Astrocyte of the cerebellum (primary cell): ENCODE results near the gene CANT1.

ENCODE experiments used
- DNase-seq: peaks from one replicate; pipeline ENCODE4 v3.0.0-alpha.2; 2011; ENCODE audit warnings: low read depth
- H3K4me3 ChIP-seq: 2 replicates; pipeline ENCODE4 v1.5.1; 2011; ENCODE audit warnings: mild to moderate bottlenecking, low read depth, low read length, moderate library complexity
- CTCF ChIP-seq: IDR thresholded peaks from 2 replicates; pipeline ENCODE4 v1.5.1; 2012; ENCODE audit warnings: low read length, low read depth, moderate library complexity, mild to moderate bottlenecking; ENCODE audit errors: missing control alignments
- in situ Hi-C: cut with HindIII; loops from 2 replicates; pipeline ENCODE4 v1.10.0; 2017; ENCODE audit warnings: low sequenced_read_pairs

CANT1 gene

DNA sequence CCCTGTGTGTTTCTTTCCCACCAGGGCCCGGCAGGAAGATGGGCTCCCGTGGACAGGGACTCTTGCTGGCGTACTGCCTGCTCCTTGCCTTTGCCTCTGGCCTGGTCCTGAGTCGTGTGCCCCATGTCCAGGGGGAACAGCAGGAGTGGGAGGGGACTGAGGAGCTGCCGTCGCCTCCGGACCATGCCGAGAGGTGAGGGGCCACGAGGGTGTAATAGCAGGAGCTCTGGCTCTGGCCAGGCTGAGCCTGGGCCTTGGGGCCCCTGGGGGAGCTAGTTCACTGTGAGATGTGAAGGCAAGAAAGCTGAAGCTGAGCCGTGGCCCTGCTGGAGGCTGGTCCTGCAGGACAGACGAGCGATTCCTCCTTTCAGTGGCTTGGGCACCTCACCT is 34.4 kb upstream of the CANT1 start:
- no peak overlapping the region for H3K4me3 ChIP-seq
- no peak for TF ChIP-seq CTCF
- in situ Hi-C loops, result no loop called here
- DNase-seq, result no peak

- no peak overlapping the region for H3K4me3 ChIP-seq
- TF ChIP-seq CTCF, result no peak
- in situ Hi-C loops, result no loop called here
- no peak for DNase-seq
Measured at GRCh38 chr17:79043191-79043930, 33.8 kb upstream of the CANT1 start.

DNA sequence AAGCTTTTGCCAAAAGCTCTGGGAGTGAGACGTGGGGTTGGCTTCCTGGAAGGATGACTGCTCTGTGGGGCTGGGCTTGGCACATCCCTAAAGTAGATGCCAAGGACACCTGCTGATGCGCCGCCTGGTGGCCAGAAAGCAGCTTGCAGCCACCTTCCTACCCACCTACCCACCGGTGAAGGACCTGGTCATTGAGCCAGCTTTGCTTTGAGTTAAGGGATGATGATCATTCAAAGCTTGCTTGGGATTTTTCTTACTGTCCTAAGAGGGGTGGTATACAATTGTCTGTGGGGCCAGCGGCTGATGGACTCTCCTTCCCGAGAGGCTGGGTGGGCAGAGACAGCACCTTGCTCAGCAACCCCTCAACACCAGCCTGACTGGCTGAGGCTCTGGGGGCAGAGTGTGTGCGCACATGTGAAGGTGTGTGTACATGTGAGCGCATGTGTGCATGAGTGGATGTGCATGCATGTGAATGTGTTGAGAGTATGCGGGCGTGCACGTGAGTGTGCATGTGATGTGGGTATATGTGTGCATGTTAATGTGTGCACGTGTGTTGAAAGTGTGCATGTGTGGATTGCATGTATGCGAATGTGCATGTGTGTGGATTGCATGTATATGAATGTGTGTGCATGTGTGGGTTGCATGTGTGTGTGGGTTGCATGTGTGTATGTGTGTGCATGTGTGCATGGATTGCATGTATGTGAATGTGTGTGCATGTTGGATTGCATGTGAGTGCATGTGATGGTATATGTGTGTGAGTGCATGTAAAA is 33.0 kb upstream of the CANT1 start:
- in situ Hi-C loops, result no loop called here
- H3K4me3 ChIP-seq, result no peak overlapping the region
- no peak for DNase-seq
- peak; percentile 88 for TF ChIP-seq CTCF

- in situ Hi-C loops, result no loop called here
- no peak for DNase-seq
- H3K4me3 ChIP-seq, result no peak overlapping the region
- no peak for TF ChIP-seq CTCF
Measured at GRCh38 chr17:79041723-79042420, 32.3 kb upstream of the CANT1 start.

- DNase-seq, result no peak
- in situ Hi-C loops, result no loop called here
- no peak for TF ChIP-seq CTCF
- no peak overlapping the region for H3K4me3 ChIP-seq
Measured at GRCh38 chr17:79041041-79041570, 31.5 kb upstream of the CANT1 start.

- in situ Hi-C loops, result no loop called here
- no peak overlapping the region for H3K4me3 ChIP-seq
- no peak for DNase-seq
- no peak for TF ChIP-seq CTCF
Measured at GRCh38 chr17:79039886-79040285, 30.3 kb upstream of the CANT1 start.
